ENCODE data around the gene ASPN.

ASPN gene

DNA sequence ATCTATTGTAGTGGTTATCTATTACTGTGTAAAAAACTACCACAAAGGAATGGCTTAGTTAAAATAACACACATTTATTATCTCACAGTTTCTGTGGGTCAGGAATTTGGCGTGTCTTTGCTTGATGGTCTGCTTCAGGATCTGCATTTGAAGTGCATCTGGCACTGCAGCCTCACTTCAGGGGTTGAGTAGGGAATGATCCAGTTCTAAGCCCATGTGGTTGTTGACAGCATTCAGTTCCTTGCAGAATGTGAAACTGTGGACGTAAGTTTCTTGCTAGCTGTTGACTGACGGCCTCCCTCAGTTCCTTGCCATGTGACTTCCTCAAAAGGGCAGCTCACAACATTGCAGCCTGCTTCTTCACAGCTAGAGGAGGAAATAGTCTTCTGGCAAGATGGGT lies 75.8 kb downstream of the ASPN start:
- FAIRE-seq, result no peak

Measured in TTC549 (cell line).